Activated naive CD4-positive, alpha-beta T cell treated with anti-CD3 and anti-CD28 coated beads, Interleukin-2, amount 50 U/mL, for 24 hours (primary cell): ENCODE measurements around the gene UNC45B.
A peak's percentile ranks its signal among the peaks of the same experiment; 100 is the strongest.
"Not testable (repeated sequence)": the region's sequence is repeated elsewhere in the genome, so short reads cannot be mapped to it uniquely, and the experiment has no call there.

Experiments
- H3K27ac Mint-ChIP-seq: one replicate; pipeline ENCODE4 v1.8.0; 2021; ENCODE audit warnings: mild to moderate bottlenecking, mixed read lengths
- H3K27me3 Mint-ChIP-seq: one replicate; pipeline ENCODE4 v1.8.0; 2021; ENCODE audit warnings: mixed read lengths
- H3K36me3 Mint-ChIP-seq: one replicate; pipeline ENCODE4 v1.8.0; 2021; ENCODE audit warnings: mixed read lengths
- H3K4me1 Mint-ChIP-seq: one replicate; pipeline ENCODE4 v1.8.0; 2021; ENCODE audit warnings: mixed read lengths
- H3K4me3 Mint-ChIP-seq: one replicate; pipeline ENCODE4 v1.8.0; 2021; ENCODE audit warnings: mild to moderate bottlenecking, mixed read lengths
- H3K9me3 Mint-ChIP-seq: one replicate; pipeline ENCODE4 v1.8.0; 2021; ENCODE audit warnings: mixed read lengths

The UNC45B gene

GRCh38 chr17:35147375-35147905 lies at the start of gene UNC45B:
Gene UNC45B (plus strand): TSS chr17:35147817. CDS start chr17:35148264, 447 bp downstream.
- H3K9me3 Mint-ChIP-seq: no peaks in the 10 kb centered on the region
- H3K27ac Mint-ChIP-seq: no peak within 1 kb of the TSS
- H3K4me3 Mint-ChIP-seq: no peak within 1 kb of the TSS
- H3K4me1 Mint-ChIP-seq: peaks cover under 1% of the 10 kb centered on the region
- no peaks in the 10 kb centered on the region for H3K27me3 Mint-ChIP-seq
- no peaks in the 10 kb centered on the region for H3K36me3 Mint-ChIP-seq

GRCh38 chr17:35099908-35100307 lies 47.7 kb upstream of the UNC45B start:
- Mint-ChIP-seq H3K27me3 (no peaks in the 10 kb centered on the region), H3K9me3 (no peaks in the 10 kb centered on the region), H3K4me1 (no peaks in the 10 kb centered on the region), H3K27ac (no peak overlapping the region), H3K4me3 (no peak overlapping the region), H3K36me3 (peaks cover 10% of the 10 kb centered on the region)

- H3K36me3 Mint-ChIP-seq: peaks cover 17% of the 10 kb centered on the region
- no peak overlapping the region for H3K4me3 Mint-ChIP-seq
Measured at GRCh38 chr17:35101036-35101435, 46.6 kb upstream of the UNC45B start.

GRCh38 chr17:35101725-35102124 lies 45.9 kb upstream of the UNC45B start:
- Mint-ChIP-seq H3K27ac (no peak overlapping the region), H3K4me3 (no peak overlapping the region), H3K36me3 (peaks cover 19% of the 10 kb centered on the region), H3K27me3 (no peaks in the 10 kb centered on the region), H3K4me1 (no peaks in the 10 kb centered on the region), H3K9me3 (no peaks in the 10 kb centered on the region)

More at GRCh38 chr17:35101036-35101435, 46.6 kb upstream of the UNC45B start:
- H3K9me3 Mint-ChIP-seq: no peaks in the 10 kb centered on the region
- no peaks in the 10 kb centered on the region for H3K4me1 Mint-ChIP-seq
- no peaks in the 10 kb centered on the region for H3K27me3 Mint-ChIP-seq
- no peak overlapping the region for H3K27ac Mint-ChIP-seq

- no peaks in the 10 kb centered on the region for H3K4me1 Mint-ChIP-seq
- no peaks in the 10 kb centered on the region for H3K9me3 Mint-ChIP-seq
- H3K36me3 Mint-ChIP-seq: peaks cover 21% of the 10 kb centered on the region
- H3K27me3 Mint-ChIP-seq: no peaks in the 10 kb centered on the region
- H3K4me3 Mint-ChIP-seq: no peak overlapping the region
- H3K27ac Mint-ChIP-seq: no peak overlapping the region
Measured at GRCh38 chr17:35103271-35103670, 44.3 kb upstream of the UNC45B start.

GRCh38 chr17:35104844-35105450 lies 42.7 kb upstream of the UNC45B start:
- H3K4me1 Mint-ChIP-seq: no peaks in the 10 kb centered on the region
- no peaks in the 10 kb centered on the region for H3K27me3 Mint-ChIP-seq
- no peak overlapping the region for H3K4me3 Mint-ChIP-seq
- H3K36me3 Mint-ChIP-seq: peaks cover 20% of the 10 kb centered on the region
- no peaks in the 10 kb centered on the region for H3K9me3 Mint-ChIP-seq
- H3K27ac Mint-ChIP-seq: peak overlapping the region; percentile 31

- not testable (repeated sequence) for H3K27ac Mint-ChIP-seq, H3K4me3 Mint-ChIP-seq, H3K9me3 Mint-ChIP-seq, H3K27me3 Mint-ChIP-seq, H3K4me1 Mint-ChIP-seq
- H3K36me3 Mint-ChIP-seq: peaks cover 12% of the 10 kb centered on the region
Measured at GRCh38 chr17:35110791-35111190, 36.8 kb upstream of the UNC45B start.

- peaks cover 34% of the 10 kb centered on the region for H3K4me1 Mint-ChIP-seq
- no peak overlapping the region for H3K27ac Mint-ChIP-seq
- peaks cover 3% of the 10 kb centered on the region for H3K36me3 Mint-ChIP-seq
- no peaks in the 10 kb centered on the region for H3K9me3 Mint-ChIP-seq
- no peaks in the 10 kb centered on the region for H3K27me3 Mint-ChIP-seq
- no peak overlapping the region for H3K4me3 Mint-ChIP-seq
Measured at GRCh38 chr17:35116845-35117244, 30.8 kb upstream of the UNC45B start.

- peaks cover 3% of the 10 kb centered on the region for H3K36me3 Mint-ChIP-seq
- no peaks in the 10 kb centered on the region for H3K9me3 Mint-ChIP-seq
- peak overlapping the region; percentile 91 for H3K4me3 Mint-ChIP-seq
- peak overlapping the region; percentile 57 for H3K27ac Mint-ChIP-seq
- peaks cover 32% of the 10 kb centered on the region for H3K4me1 Mint-ChIP-seq
- no peaks in the 10 kb centered on the region for H3K27me3 Mint-ChIP-seq
Measured at GRCh38 chr17:35117984-35118383, 29.6 kb upstream of the UNC45B start.

- Mint-ChIP-seq H3K36me3 (peaks cover 3% of the 10 kb centered on the region), H3K27me3 (no peaks in the 10 kb centered on the region), H3K9me3 (no peaks in the 10 kb centered on the region), H3K27ac (peak within 1 kb of the TSS; percentile 86), H3K4me1 (peaks cover 31% of the 10 kb centered on the region), H3K4me3 (peak within 1 kb of the TSS; percentile 91)
Measured at GRCh38 chr17:35119370-35120165, 28.0 kb upstream of the UNC45B start, which contains the start of gene RAD51D. Gene RAD51D (minus strand): TSS chr17:35119860. CDS start chr17:35119613, 247 bp downstream.

GRCh38 chr17:35121315-35121714 lies 26.3 kb upstream of the UNC45B start, which contains the start of gene FNDC8:
Gene FNDC8 (plus strand): TSS chr17:35121615. CDS start chr17:35121694, 79 bp downstream.
- H3K9me3 Mint-ChIP-seq: no peaks in the 10 kb centered on the region
- peaks cover 3% of the 10 kb centered on the region for H3K36me3 Mint-ChIP-seq
- H3K27ac Mint-ChIP-seq: peak within 1 kb of the TSS; percentile 59
- peaks cover 22% of the 10 kb centered on the region for H3K4me1 Mint-ChIP-seq
- peak within 1 kb of the TSS; percentile 36 for H3K4me3 Mint-ChIP-seq
- no peaks in the 10 kb centered on the region for H3K27me3 Mint-ChIP-seq

GRCh38 chr17:35127751-35128514 lies 19.7 kb upstream of the UNC45B start:
- no peaks in the 10 kb centered on the region for H3K9me3 Mint-ChIP-seq
- H3K36me3 Mint-ChIP-seq: no peaks in the 10 kb centered on the region
- no peak overlapping the region for H3K4me3 Mint-ChIP-seq
- H3K4me1 Mint-ChIP-seq: no peaks in the 10 kb centered on the region
- no peak overlapping the region for H3K27ac Mint-ChIP-seq
- H3K27me3 Mint-ChIP-seq: no peaks in the 10 kb centered on the region

GRCh38 chr17:35129154-35129972 lies 18.3 kb upstream of the UNC45B start:
- H3K27me3 Mint-ChIP-seq: no peaks in the 10 kb centered on the region
- H3K9me3 Mint-ChIP-seq: no peaks in the 10 kb centered on the region
- peaks cover 6% of the 10 kb centered on the region for H3K36me3 Mint-ChIP-seq
- no peak overlapping the region for H3K27ac Mint-ChIP-seq
- no peak overlapping the region for H3K4me3 Mint-ChIP-seq
- H3K4me1 Mint-ChIP-seq: no peaks in the 10 kb centered on the region

GRCh38 chr17:35129973-35130351 lies 17.7 kb upstream of the UNC45B start:
- Mint-ChIP-seq H3K9me3 (no peaks in the 10 kb centered on the region), H3K36me3 (peaks cover 6% of the 10 kb centered on the region)

GRCh38 chr17:35130392-35130791 lies 17.2 kb upstream of the UNC45B start:
- no peaks in the 10 kb centered on the region for H3K27me3 Mint-ChIP-seq
- H3K36me3 Mint-ChIP-seq: peaks cover 6% of the 10 kb centered on the region
- H3K4me3 Mint-ChIP-seq: no peak overlapping the region
- H3K4me1 Mint-ChIP-seq: no peaks in the 10 kb centered on the region
- H3K9me3 Mint-ChIP-seq: no peaks in the 10 kb centered on the region
- no peak overlapping the region for H3K27ac Mint-ChIP-seq

More at GRCh38 chr17:35129973-35130351, 17.7 kb upstream of the UNC45B start:
- Mint-ChIP-seq H3K4me3 (no peak overlapping the region), H3K27me3 (no peaks in the 10 kb centered on the region), H3K27ac (no peak overlapping the region), H3K4me1 (no peaks in the 10 kb centered on the region)
